ENCODE results near the gene OTUD7B. TPM values are rescaled to one million over a fixed set of nuclear protein-coding genes. Genes with fewer than 3 reads are reported as not detected.

Gene OTUD7B
- total and polyA plus RNA-seq, 7 donors, result 6.0 to 25.2 (median 17.0) TPM

GRCh38 chr1:149915429-149916192 lies 94.9 kb downstream of the OTUD7B start:
- intact Hi-C loops (cut with DNase I), result no loop called here
- H3K27ac ChIP-seq, result no peak overlapping the region
- DNase-seq, result no peak
- H3K9me3 ChIP-seq, result no peaks in the 10 kb centered on the region
- no peak for TF ChIP-seq POLR2AphosphoS5 (IDR thresholded peaks at IDR 0.05)
- TF ChIP-seq POLR2A (IDR thresholded peaks at IDR 0.05), result no peak
- TF ChIP-seq CTCF (IDR thresholded peaks at IDR 0.05), result no peak
- TF ChIP-seq EP300 (IDR thresholded peaks at IDR 0.05), result no peak
- H3K36me3 ChIP-seq, result peaks cover 0 to 4% (median 0%) of the 10 kb centered on the region in 4 donors
- H3K27me3 ChIP-seq, result no peaks in the 10 kb centered on the region
- no peak overlapping the region for H3K4me3 ChIP-seq
- 81 to 86% methylated on average over 11 of the region's 11 CpGs for WGBS, 2 donors
- peaks cover 0 to 19% (median 16%) of the 10 kb centered on the region in 4 donors for H3K4me1 ChIP-seq

DNA sequence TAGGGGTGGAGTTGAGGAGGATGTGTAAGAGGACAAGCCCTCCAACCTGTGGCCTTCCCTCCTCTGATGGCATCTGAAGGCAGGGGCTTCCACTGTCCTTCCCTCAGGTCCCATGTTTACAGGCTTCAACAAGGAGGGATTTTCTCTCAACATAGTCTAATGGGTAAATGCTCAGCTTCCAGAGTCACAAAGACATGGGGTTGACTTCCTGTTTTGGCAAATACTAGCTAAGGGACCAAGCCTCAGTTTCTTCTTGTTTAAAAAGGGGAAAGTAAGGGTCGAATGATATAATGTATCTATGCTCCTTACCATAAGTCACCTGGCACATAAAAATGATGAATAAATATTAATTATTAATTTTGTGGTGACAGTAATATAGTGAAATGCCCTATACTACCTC lies 96.0 kb downstream of the OTUD7B start:
- Histone ChIP-seq H3K27me3 (no peaks in the 10 kb centered on the region), H3K9me3 (no peaks in the 10 kb centered on the region), H3K4me1 (peaks cover 0 to 19% (median 16%) of the 10 kb centered on the region in 4 donors), H3K36me3 (peaks cover 0 to 4% (median 0%) of the 10 kb centered on the region in 4 donors), H3K4me3 (no peak overlapping the region), H3K27ac (no peak overlapping the region)
- WGBS, 2 donors, result 85 to 93% methylated on average over 1 of the region's 1 CpG
- intact Hi-C loops (cut with DNase I), result no loop called here
- DNase-seq, result no peak
- no peak for TF ChIP-seq CTCF (IDR thresholded peaks at IDR 0.05)
- TF ChIP-seq EP300 (IDR thresholded peaks at IDR 0.05), result no peak
- no peak for TF ChIP-seq POLR2AphosphoS5 (IDR thresholded peaks at IDR 0.05)
- no peak for TF ChIP-seq POLR2A (IDR thresholded peaks at IDR 0.05)

DNA sequence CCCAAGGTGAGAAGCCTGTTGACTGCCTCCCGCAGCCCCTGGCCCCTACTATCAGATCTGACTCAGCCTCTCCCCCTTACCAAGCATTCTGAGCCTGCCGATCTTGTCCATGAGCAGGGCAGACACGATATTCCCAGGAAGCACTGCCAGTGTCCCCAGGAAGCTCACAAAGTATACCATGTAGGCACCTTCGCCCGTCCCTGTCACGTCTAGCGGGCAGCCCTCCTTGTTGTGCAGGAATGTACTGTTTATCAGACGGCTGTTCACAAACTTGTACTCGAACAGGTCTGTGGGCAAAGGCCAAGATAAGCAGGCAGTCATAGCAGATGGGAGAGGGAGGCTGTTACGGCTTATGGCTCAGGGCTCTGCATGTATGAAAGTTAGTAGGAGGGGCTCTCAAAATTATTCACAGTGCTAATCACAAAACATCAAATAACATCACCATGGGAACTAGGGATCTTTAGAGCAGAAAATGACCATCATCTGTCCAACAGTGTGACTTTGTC lies 103.9 kb downstream of the OTUD7B start:
- Histone ChIP-seq H3K4me3 (no peak overlapping the region), H3K27me3 (no peaks in the 10 kb centered on the region), H3K9me3 (no peaks in the 10 kb centered on the region), H3K36me3 (peaks cover 0 to 24% (median 0%) of the 10 kb centered on the region in 4 donors), H3K27ac (no peak overlapping the region), H3K4me1 (no peaks in the 10 kb centered on the region)
- no peak for TF ChIP-seq POLR2A (IDR thresholded peaks at IDR 0.05)
- TF ChIP-seq CTCF (IDR thresholded peaks at IDR 0.05), result no peak
- TF ChIP-seq EP300 (IDR thresholded peaks at IDR 0.05), result no peak
- no peak for TF ChIP-seq POLR2AphosphoS5 (IDR thresholded peaks at IDR 0.05)
- 62 to 85% methylated on average over 10 of the region's 10 CpGs for WGBS, 2 donors
- DNase-seq, result peak; percentile 28
- intact Hi-C loops (cut with DNase I), result no loop called here

GRCh38 chr1:149903836-149904491 lies 106.6 kb downstream of the OTUD7B start:
- Histone ChIP-seq H3K27ac (no peak overlapping the region), H3K36me3 (peaks cover 0 to 19% (median 0%) of the 10 kb centered on the region in 4 donors), H3K9me3 (no peaks in the 10 kb centered on the region), H3K4me3 (no peak overlapping the region), H3K4me1 (peaks cover 0 to 15% (median 9%) of the 10 kb centered on the region in 4 donors), H3K27me3 (no peaks in the 10 kb centered on the region)
- WGBS, 2 donors, result 81 to 82% methylated on average over 5 of the region's 5 CpGs
- intact Hi-C loops (cut with DNase I), result no loop called here
- TF ChIP-seq EP300 (IDR thresholded peaks at IDR 0.05) (no peak), POLR2A (IDR thresholded peaks at IDR 0.05) (no peak), CTCF (IDR thresholded peaks at IDR 0.05) (no peak), POLR2AphosphoS5 (IDR thresholded peaks at IDR 0.05) (no peak)
- no peak for DNase-seq

Data from sigmoid colon (tissue), 7 donors.